22Rv1 (cell line): ENCODE measurements around the gene JMJD1C.

Experiments
- ZFX ChIP-seq: fragments of 450-650 bp; IDR thresholded peaks from 2 replicates; pipeline ENCODE4 v1.6.1; 2017; ENCODE audit warnings: antibody characterized with exemption, borderline replicate concordance
- TF ChIP-seq, protein P1 (sequence below): fragments of 450-650 bp; IDR thresholded peaks from 2 replicates; pipeline ENCODE4 v1.5.1; 2017; ENCODE audit warnings: mild to moderate bottlenecking

DNA sequence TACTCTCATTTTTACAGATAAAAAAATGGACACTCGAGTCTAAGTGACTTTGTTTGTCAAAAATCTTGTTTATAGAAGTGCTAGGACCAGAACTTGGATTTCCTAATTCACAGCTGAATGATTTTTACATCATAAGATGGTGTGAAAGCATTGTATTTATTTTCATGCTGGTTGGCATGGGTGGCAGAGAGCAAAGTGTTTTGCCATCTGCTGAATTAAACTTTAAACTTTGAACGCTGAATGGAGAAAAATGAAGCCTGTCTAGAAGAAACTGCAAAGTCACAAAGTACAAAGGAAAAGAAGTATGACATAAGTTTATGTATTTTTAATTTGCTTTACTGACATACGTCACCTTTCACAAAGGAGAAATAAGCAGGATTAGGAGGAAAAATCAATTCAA lies 190.7 kb downstream of the JMJD1C start:
- TF ChIP-seq, protein P1, sequence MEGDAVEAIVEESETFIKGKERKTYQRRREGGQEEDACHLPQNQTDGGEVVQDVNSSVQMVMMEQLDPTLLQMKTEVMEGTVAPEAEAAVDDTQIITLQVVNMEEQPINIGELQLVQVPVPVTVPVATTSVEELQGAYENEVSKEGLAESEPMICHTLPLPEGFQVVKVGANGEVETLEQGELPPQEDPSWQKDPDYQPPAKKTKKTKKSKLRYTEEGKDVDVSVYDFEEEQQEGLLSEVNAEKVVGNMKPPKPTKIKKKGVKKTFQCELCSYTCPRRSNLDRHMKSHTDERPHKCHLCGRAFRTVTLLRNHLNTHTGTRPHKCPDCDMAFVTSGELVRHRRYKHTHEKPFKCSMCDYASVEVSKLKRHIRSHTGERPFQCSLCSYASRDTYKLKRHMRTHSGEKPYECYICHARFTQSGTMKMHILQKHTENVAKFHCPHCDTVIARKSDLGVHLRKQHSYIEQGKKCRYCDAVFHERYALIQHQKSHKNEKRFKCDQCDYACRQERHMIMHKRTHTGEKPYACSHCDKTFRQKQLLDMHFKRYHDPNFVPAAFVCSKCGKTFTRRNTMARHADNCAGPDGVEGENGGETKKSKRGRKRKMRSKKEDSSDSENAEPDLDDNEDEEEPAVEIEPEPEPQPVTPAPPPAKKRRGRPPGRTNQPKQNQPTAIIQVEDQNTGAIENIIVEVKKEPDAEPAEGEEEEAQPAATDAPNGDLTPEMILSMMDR = no peak
- no peak for TF ChIP-seq ZFX
